GM23248 (cell line): ENCODE results near the gene TNFRSF4.

Experiments used
- EZH2 ChIP-seq: fragments of 200-600 bp; sonication (generic); IDR thresholded peaks from 2 replicates; pipeline ENCODE4 v1.6.1; 2018; ENCODE audit warnings: antibody characterized with exemption, mild to moderate bottlenecking; ENCODE audit not compliant: insufficient read depth, poor library complexity, severe bottlenecking
- EZH2phosphoT487 ChIP-seq: fragments of 200-600 bp; sonication (generic); IDR thresholded peaks from 2 replicates; pipeline ENCODE4 v1.6.1; 2018; ENCODE audit warnings: antibody characterized with exemption, moderate library complexity, mild to moderate bottlenecking, low read depth; ENCODE audit not compliant: insufficient read depth

GRCh38 chr1:1204998-1205768, 8.8 kb downstream of the TNFRSF4 start:
- TF ChIP-seq EZH2 = no peak
- TF ChIP-seq EZH2phosphoT487 = no peak
